HL-60 (cell line): Measurements from ENCODE around the gene SASH1.

ENCODE experiments used
- DNase-seq, 2 experiments: peaks; one replicate each; pipeline ENCODE4 v3.0.0-alpha.2; 2010 to 2020; ENCODE audit warnings: low read depth in 1 of 2, low spot score in 1 of 2
- H3K27ac ChIP-seq: fragments of 250-450 bp; sonication (Bioruptor Pico); replicated peaks from 2 replicates; pipeline ENCODE4 v1.5.1; 2020; ENCODE audit warnings: mild to moderate bottlenecking, moderate library complexity
- H3K27me3 ChIP-seq: fragments of 250-450 bp; sonication (Bioruptor Pico); 2 replicates; pipeline ENCODE4 v1.5.1; 2021; ENCODE audit warnings: mild to moderate bottlenecking, moderate library complexity; ENCODE audit not compliant: insufficient read depth, poor library complexity, severe bottlenecking
- H3K4me3 ChIP-seq: replicated peaks from 2 replicates; pipeline ENCODE4 v1.5.1; 2011; ENCODE audit warnings: mild to moderate bottlenecking, control low read depth, low read length; ENCODE audit not compliant: insufficient read depth
- GABPA ChIP-seq: IDR thresholded peaks from 2 replicates; pipeline ENCODE4 v1.6.1; 2012; ENCODE audit warnings: low read depth
- POLR2AphosphoS5 ChIP-seq: IDR thresholded peaks from 2 replicates; pipeline ENCODE4 v1.6.1; 2012; ENCODE audit warnings: low read depth
- SPI1 ChIP-seq: IDR thresholded peaks from 2 replicates; pipeline ENCODE4 v1.6.1; 2012; ENCODE audit warnings: low read depth, mild to moderate bottlenecking, borderline replicate concordance
- TF ChIP-seq, protein P1 (sequence below): IDR thresholded peaks from 2 replicates; pipeline ENCODE4 v1.6.1; 2012; ENCODE audit warnings: low read depth; ENCODE audit not compliant: insufficient replicate concordance
- TF ChIP-seq, protein P2 (sequence below): IDR thresholded peaks from one replicate; pipeline ENCODE4 v1.5.1; 2011; ENCODE audit warnings: low read length, control low read depth, inconsistent platforms; ENCODE audit not compliant: insufficient read depth

Gene SASH1

DNA sequence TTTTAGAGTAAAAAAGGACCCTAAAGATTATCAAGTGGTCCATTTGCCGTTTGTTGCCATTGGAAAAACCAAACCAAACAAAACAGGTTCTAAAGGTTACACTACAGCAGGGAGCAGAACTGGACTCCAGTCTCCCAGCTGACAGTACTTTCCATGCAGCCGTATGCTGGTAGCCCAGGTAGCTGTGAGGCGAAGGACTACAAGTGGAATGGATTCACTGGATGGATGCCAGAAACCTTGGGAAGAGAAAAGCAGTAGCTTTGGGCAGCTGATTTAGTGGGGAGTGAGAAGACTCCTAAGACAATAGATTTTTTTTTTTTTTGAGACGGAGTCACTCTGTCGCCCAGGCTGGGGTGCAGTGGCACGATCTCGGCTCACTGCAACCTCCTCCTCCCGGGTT, 88.3 kb downstream of the SASH1 start:
- DNase-seq: no peak
- Histone ChIP-seq H3K27me3 (no peaks in the 10 kb centered on the region), H3K27ac (no peak overlapping the region), H3K4me3 (no peak overlapping the region)
- no peak for TF ChIP-seq POLR2AphosphoS5
- TF ChIP-seq, protein P1, sequence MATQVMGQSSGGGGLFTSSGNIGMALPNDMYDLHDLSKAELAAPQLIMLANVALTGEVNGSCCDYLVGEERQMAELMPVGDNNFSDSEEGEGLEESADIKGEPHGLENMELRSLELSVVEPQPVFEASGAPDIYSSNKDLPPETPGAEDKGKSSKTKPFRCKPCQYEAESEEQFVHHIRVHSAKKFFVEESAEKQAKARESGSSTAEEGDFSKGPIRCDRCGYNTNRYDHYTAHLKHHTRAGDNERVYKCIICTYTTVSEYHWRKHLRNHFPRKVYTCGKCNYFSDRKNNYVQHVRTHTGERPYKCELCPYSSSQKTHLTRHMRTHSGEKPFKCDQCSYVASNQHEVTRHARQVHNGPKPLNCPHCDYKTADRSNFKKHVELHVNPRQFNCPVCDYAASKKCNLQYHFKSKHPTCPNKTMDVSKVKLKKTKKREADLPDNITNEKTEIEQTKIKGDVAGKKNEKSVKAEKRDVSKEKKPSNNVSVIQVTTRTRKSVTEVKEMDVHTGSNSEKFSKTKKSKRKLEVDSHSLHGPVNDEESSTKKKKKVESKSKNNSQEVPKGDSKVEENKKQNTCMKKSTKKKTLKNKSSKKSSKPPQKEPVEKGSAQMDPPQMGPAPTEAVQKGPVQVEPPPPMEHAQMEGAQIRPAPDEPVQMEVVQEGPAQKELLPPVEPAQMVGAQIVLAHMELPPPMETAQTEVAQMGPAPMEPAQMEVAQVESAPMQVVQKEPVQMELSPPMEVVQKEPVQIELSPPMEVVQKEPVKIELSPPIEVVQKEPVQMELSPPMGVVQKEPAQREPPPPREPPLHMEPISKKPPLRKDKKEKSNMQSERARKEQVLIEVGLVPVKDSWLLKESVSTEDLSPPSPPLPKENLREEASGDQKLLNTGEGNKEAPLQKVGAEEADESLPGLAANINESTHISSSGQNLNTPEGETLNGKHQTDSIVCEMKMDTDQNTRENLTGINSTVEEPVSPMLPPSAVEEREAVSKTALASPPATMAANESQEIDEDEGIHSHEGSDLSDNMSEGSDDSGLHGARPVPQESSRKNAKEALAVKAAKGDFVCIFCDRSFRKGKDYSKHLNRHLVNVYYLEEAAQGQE: no peak
- TF ChIP-seq, protein P2, sequence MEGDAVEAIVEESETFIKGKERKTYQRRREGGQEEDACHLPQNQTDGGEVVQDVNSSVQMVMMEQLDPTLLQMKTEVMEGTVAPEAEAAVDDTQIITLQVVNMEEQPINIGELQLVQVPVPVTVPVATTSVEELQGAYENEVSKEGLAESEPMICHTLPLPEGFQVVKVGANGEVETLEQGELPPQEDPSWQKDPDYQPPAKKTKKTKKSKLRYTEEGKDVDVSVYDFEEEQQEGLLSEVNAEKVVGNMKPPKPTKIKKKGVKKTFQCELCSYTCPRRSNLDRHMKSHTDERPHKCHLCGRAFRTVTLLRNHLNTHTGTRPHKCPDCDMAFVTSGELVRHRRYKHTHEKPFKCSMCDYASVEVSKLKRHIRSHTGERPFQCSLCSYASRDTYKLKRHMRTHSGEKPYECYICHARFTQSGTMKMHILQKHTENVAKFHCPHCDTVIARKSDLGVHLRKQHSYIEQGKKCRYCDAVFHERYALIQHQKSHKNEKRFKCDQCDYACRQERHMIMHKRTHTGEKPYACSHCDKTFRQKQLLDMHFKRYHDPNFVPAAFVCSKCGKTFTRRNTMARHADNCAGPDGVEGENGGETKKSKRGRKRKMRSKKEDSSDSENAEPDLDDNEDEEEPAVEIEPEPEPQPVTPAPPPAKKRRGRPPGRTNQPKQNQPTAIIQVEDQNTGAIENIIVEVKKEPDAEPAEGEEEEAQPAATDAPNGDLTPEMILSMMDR: no peak
- no peak for TF ChIP-seq SPI1
- TF ChIP-seq GABPA: no peak

DNA sequence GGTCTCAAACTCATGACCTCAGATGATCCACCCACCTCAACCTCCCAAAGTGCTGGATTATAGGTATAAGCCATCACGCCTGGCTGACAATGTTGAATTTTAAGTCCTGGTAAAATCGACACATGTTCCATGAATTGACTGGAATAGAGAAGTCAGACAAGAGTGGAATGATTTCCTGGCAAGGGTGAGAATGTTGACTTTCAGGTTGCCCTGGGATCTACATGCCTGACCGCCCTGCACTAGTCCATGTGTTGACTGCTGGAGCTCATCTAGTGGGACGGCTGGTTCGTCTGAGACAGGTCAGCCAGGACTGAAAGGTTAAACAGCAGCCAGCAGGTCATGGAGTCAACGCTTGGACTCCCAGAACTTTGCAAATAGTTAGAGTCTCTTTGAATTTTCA, 88.8 kb downstream of the SASH1 start:
- H3K27ac ChIP-seq: no peak overlapping the region
- H3K4me3 ChIP-seq: no peak overlapping the region
- TF ChIP-seq GABPA (no peak), SPI1 (no peak), POLR2AphosphoS5 (no peak)
- TF ChIP-seq, protein P2: no peak
- TF ChIP-seq, protein P1: no peak
- H3K27me3 ChIP-seq: no peaks in the 10 kb centered on the region
- no peak for DNase-seq

DNA sequence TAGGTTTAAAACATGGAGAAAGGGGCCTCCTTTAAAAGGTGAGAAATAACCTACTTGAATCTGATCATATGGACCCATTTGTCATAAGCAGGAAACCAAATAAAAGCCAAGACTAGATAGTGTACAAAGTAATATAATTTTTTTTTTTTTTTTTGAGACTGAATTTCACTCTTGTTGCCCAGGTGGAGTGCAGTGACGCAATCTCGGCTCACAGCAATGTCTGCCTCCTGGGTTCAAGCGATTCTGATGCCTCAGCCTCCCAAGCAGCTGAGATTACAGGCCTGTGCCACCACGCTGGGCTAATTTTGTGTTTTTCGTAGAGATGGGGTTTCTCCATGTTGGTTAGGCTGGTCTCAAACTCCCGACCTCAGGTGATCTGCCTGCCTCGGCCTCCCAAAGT, 89.2 kb downstream of the SASH1 start:
- no peaks in the 10 kb centered on the region for H3K27me3 ChIP-seq
- no peak overlapping the region for H3K27ac ChIP-seq
- DNase-seq: no peak
- no peak overlapping the region for H3K4me3 ChIP-seq
- TF ChIP-seq GABPA: no peak

DNA sequence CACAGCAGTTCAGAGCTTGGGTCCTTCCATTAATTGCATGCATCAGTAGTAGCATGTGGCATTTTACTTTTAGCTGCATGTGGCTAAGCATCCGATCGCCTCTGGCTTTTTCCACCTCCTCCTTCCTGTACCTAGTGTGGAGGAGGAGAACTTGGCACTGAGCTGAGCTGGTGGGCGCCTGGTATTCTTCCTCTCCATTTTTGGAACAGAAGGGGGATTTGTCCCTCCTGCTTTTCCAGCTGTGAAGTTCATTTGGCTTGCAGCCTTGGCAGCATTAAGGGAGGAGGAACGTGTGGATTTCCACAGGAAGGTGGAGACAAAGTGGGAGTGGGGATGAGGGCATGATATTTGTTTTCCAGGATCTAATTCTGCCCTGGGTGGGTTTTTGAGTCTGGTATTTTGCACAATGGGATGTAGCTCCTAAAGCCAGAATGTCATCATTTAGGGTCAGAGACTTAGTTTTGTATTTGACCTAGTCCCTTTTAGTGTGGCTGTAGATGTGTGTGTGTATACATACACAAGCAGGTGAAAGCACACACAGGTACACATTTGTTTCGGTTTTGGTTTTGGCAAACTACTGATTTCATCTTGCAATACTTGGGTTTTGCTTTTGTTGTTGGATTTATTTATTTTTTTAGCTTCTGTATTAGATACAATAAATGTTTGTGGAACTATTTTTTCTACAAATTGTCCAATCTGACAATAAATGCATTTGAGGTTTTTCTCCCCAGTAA, 90.0 kb downstream of the SASH1 start:
- H3K27ac ChIP-seq: no peak overlapping the region
- TF ChIP-seq, protein P2: no peak
- TF ChIP-seq, protein P1: no peak
- TF ChIP-seq POLR2AphosphoS5 (no peak), GABPA (no peak), SPI1 (no peak)
- DNase-seq: no peak

More for the DNA sequence above, 90.0 kb downstream of the SASH1 start:
- Histone ChIP-seq H3K4me3 (no peak overlapping the region), H3K27me3 (no peaks in the 10 kb centered on the region)
